ENCODE results near the gene DDX10.

DNA sequence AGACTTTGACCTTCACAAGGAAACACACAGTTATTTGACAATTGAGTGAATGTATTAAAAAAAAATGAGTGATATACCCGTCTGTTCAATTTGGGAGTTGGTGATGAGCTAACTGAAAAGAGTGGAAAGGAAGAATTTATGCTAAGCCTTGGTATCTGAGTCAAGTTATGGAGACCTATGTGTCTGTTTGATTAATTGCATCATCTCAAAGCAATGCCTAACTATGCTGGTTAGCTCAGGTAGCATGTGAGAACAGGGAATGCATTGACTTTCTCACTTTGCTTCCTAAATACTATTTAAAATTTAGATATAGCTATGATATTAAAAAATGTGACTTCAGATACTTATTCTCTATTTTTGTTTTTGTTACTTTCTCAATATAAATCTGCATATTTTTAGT, 110.5 kb downstream of the DDX10 start:
- no peak for TF ChIP-seq ZFX (IDR thresholded peaks at IDR 0.05)
- TF ChIP-seq, protein P1, sequence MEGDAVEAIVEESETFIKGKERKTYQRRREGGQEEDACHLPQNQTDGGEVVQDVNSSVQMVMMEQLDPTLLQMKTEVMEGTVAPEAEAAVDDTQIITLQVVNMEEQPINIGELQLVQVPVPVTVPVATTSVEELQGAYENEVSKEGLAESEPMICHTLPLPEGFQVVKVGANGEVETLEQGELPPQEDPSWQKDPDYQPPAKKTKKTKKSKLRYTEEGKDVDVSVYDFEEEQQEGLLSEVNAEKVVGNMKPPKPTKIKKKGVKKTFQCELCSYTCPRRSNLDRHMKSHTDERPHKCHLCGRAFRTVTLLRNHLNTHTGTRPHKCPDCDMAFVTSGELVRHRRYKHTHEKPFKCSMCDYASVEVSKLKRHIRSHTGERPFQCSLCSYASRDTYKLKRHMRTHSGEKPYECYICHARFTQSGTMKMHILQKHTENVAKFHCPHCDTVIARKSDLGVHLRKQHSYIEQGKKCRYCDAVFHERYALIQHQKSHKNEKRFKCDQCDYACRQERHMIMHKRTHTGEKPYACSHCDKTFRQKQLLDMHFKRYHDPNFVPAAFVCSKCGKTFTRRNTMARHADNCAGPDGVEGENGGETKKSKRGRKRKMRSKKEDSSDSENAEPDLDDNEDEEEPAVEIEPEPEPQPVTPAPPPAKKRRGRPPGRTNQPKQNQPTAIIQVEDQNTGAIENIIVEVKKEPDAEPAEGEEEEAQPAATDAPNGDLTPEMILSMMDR (conservative IDR thresholded peaks at IDR 0.05) = no peak
